MCF 10A (cell line): ENCODE measurements around the gene SNAP47. TPM values are rescaled to one million over a fixed set of nuclear protein-coding genes. Genes with fewer than 3 reads are reported as not detected.

Experiments
- BruUV-seq: library from RNA; stranded (reverse); fragments of 400-500 nt; replicated peaks from 2 replicates; lab custom pipeline; 2021; lab: Mats Ljungman, UMichigan
- CTCF ChIA-PET: fragments of 300-600 bp; sonication (Branson Sonifier 250); formaldehyde crosslinking; extraction: SDS; loops from one replicate; lab custom pipeline; 2021; ENCODE audit warnings: antibody characterized with exemption, inconsistent platforms; lab: Yijun Ruan, JAX
- POLR2A ChIA-PET: fragments of 300-600, 350-650 bp; sonication (Branson Sonifier 250); formaldehyde crosslinking; extraction: SDS; loops from one replicate; lab custom pipeline; 2020; ENCODE audit warnings: antibody characterized with exemption, inconsistent platforms; lab: Yijun Ruan, JAX
- DNase-seq: peaks from one replicate; pipeline ENCODE4 v3.0.0-alpha.2; 2018; ENCODE audit not compliant: unreplicated experiment
- H3K27ac Mint-ChIP-seq: one replicate; pipeline ENCODE4 v1.8.0; 2022; ENCODE audit warnings: mild to moderate bottlenecking, low read depth, mixed read lengths; ENCODE audit not compliant: unreplicated experiment
- H3K27me3 Mint-ChIP-seq: one replicate; pipeline ENCODE4 v1.8.0; 2022; ENCODE audit warnings: mixed read lengths; ENCODE audit not compliant: insufficient read depth, unreplicated experiment
- H3K36me3 Mint-ChIP-seq: one replicate; pipeline ENCODE4 v1.8.0; 2022; ENCODE audit warnings: mild to moderate bottlenecking, moderate library complexity, mixed read lengths; ENCODE audit not compliant: insufficient read depth, unreplicated experiment
- H3K4me1 Mint-ChIP-seq: one replicate; pipeline ENCODE4 v1.8.0; 2022; ENCODE audit warnings: mixed read lengths; ENCODE audit not compliant: insufficient read depth, unreplicated experiment
- H3K4me3 Mint-ChIP-seq: one replicate; pipeline ENCODE4 v1.8.0; 2022; ENCODE audit warnings: mild to moderate bottlenecking, moderate library complexity, mixed read lengths; ENCODE audit not compliant: unreplicated experiment
- H3K9me3 Mint-ChIP-seq: one replicate; pipeline ENCODE4 v1.8.0; 2022; ENCODE audit warnings: mixed read lengths; ENCODE audit not compliant: unreplicated experiment
- intact Hi-C: fragments of 100-400 bp; cut with micrococcal nuclease; formaldehyde crosslinking; loops from 2 replicates; pipeline ENCODE4 v1.14.1; 2022
- total RNA-seq: library from RNA; stranded (reverse); gene quantifications from 2 replicates; pipeline ENCODE4 v1.2.3, GENCODE V29; 2022
- TF ChIP-seq, protein P1 (sequence below): fragments of 200-600 bp; IDR thresholded peaks from one replicate; pipeline ENCODE4 v1.8.0; 2022; ENCODE audit warnings: antibody characterized with exemption, mild to moderate bottlenecking; ENCODE audit not compliant: unreplicated experiment

Gene SNAP47
- total RNA-seq, 1 experiment from 2014 or later: 44.0 TPM

GRCh38 chr1:227764019-227764391, 28.8 kb downstream of the SNAP47 start:
- Mint-ChIP-seq H3K36me3 (peaks cover 66% of the 10 kb centered on the region), H3K9me3 (no peaks in the 10 kb centered on the region), H3K4me3 (peak overlapping the region; percentile 34), H3K4me1 (peaks cover 62% of the 10 kb centered on the region), H3K27ac (peak overlapping the region; percentile 87), H3K27me3 (no peaks in the 10 kb centered on the region)
- BruUV-seq: no TSS peak
- peak; percentile 90 for DNase-seq
- ChIA-PET CTCF (interaction anchor here (0.8 to 5.3 kb wide), 24 partner anchors 9 to 405 kb away, joined by 3 to 79 read pairs (median 4); partner anchors contain the start of gene WNT9A), POLR2A (interaction anchor here (0.6 to 5.1 kb wide), 20 partner anchors 12 to 733 kb away, joined by 3 to 31 read pairs (median 4); partner anchors contain the start of genes JMJD4, SNAP47 and WNT9A)
- intact Hi-C loops: loop anchor here (5.0 kb wide), 1 partner anchor 308 kb away; no protein-coding TSS in a partner anchor
- TF ChIP-seq, protein P1, sequence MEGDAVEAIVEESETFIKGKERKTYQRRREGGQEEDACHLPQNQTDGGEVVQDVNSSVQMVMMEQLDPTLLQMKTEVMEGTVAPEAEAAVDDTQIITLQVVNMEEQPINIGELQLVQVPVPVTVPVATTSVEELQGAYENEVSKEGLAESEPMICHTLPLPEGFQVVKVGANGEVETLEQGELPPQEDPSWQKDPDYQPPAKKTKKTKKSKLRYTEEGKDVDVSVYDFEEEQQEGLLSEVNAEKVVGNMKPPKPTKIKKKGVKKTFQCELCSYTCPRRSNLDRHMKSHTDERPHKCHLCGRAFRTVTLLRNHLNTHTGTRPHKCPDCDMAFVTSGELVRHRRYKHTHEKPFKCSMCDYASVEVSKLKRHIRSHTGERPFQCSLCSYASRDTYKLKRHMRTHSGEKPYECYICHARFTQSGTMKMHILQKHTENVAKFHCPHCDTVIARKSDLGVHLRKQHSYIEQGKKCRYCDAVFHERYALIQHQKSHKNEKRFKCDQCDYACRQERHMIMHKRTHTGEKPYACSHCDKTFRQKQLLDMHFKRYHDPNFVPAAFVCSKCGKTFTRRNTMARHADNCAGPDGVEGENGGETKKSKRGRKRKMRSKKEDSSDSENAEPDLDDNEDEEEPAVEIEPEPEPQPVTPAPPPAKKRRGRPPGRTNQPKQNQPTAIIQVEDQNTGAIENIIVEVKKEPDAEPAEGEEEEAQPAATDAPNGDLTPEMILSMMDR: no peak

- intact Hi-C loops: no loop called here
- peaks cover 65% of the 10 kb centered on the region for H3K36me3 Mint-ChIP-seq
- H3K27ac Mint-ChIP-seq: peak overlapping the region; percentile 58
- peaks cover 50% of the 10 kb centered on the region for H3K4me1 Mint-ChIP-seq
- DNase-seq: no peak
- no TSS peak for BruUV-seq
- TF ChIP-seq, protein P1: no peak
- no peaks in the 10 kb centered on the region for H3K27me3 Mint-ChIP-seq
- ChIA-PET CTCF (interaction anchor here (0.6 to 5.3 kb wide), 9 partner anchors 29 to 639 kb away, joined by 3 to 79 read pairs (median 4); partner anchors contain the start of gene WNT9A), POLR2A (interaction anchor here (0.8 to 5.1 kb wide), 8 partner anchors 8 to 182 kb away, joined by 3 to 31 read pairs (median 4); partner anchors contain the start of gene WNT9A)
- H3K9me3 Mint-ChIP-seq: no peaks in the 10 kb centered on the region
- H3K4me3 Mint-ChIP-seq: no peak overlapping the region
Measured at GRCh38 chr1:227765261-227766014, 30.2 kb downstream of the SNAP47 start.

DNA sequence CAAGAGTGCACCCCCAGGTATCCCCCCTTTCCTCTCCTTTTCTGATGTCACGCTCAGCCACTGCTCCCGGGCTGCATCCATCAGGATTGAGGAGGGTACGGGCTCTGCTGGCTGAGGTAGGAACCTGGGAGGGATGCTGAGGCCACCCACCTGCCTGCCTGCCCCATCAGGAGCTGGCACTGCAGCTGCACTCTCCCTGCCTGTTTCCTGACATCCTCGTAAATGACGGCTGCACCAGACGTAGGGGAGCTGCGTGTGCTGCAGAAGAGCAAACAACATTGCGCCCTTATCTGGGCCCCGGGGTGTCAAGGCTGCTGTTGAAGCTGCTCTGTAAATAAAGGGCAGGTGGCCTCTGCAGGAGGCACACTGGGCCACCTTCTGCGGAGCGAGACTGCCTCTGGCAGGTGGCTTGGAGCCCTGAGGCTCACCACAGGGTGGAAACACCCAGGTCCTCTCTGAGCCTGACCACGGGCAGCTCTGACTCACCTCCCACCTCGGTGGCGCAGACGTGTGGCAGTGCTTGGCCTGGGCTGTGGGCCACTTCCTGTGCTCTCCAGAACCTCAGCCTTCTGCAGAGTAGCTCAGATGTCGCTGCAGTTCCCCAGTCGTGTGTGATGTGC, 30.9 kb downstream of the SNAP47 start:
- Mint-ChIP-seq H3K36me3 (peaks cover 66% of the 10 kb centered on the region), H3K27ac (peak overlapping the region; percentile 58), H3K4me3 (no peak overlapping the region), H3K9me3 (no peaks in the 10 kb centered on the region), H3K4me1 (peaks cover 45% of the 10 kb centered on the region), H3K27me3 (no peaks in the 10 kb centered on the region)
- CTCF ChIA-PET: interaction anchor here (0.6 to 5.3 kb wide), 8 partner anchors 28 to 638 kb away, joined by 3 to 79 read pairs (median 4); partner anchors contain the start of gene WNT9A
- no TSS peak for BruUV-seq
- TF ChIP-seq, protein P1: no peak
- intact Hi-C loops: no loop called here
- POLR2A ChIA-PET: interaction anchor here (0.8 to 5.1 kb wide), 3 partner anchors 8 to 181 kb away, joined by 3 to 31 read pairs (median 3); partner anchors contain the start of gene WNT9A
- peak; percentile 44 for DNase-seq
